ENCODE results near the gene KDM1A. TPM values are rescaled to one million over a fixed set of nuclear protein-coding genes. Genes with fewer than 3 reads are reported as not detected.

KDM1A gene
- total and polyA plus RNA-seq, 10 of the 15 experiments (the other 5 are each of a cell fraction or from before 2014, with no cell fraction given) = 39.2 to 118 (median 98.9) TPM

DNA sequence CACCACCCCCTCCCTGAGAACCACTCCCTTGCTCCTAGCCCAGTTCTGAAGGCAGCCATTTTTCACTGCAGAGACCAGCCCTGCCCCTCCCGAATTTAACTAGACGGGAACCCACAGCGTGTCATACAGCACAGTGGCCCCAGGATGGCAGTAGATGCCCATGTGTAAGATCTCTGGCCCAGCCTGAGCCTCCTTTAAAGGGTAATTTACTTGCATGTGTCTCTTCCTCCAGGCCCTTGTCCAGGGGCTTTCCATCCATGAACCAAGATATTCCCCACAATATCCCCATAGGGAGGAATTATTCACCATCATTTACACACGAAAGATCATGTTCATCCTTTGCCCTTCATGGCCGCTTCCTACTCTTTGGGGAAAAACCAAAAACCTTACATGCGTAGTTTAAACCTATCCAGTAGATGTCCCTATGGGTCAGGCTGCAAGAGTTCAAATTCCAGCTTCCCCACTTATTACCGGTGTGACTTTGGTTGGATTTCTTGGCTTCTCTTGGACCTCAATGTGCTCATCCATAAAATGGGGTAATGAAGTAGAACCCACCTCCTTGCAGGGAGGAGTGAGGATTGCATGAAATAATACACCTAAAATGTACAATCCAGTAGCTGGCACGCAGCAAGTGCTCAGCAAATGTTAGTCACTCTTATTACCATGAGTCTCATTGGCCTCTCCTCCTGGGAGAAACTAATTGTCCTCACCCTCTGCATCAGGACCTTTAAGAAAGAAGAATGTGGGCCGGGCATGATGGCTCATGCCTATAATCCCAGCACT lies 42.6 kb upstream of the KDM1A start (continued):
- TF ChIP-seq ZNF687 (IDR thresholded peaks at IDR 0.05) = no peak
- TF ChIP-seq, protein P1, sequence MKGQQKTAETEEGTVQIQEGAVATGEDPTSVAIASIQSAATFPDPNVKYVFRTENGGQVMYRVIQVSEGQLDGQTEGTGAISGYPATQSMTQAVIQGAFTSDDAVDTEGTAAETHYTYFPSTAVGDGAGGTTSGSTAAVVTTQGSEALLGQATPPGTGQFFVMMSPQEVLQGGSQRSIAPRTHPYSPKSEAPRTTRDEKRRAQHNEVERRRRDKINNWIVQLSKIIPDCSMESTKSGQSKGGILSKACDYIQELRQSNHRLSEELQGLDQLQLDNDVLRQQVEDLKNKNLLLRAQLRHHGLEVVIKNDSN (IDR thresholded peaks at IDR 0.05; ENCODE audit: borderline replicate concordance, extremely low read length, insufficient read depth, low read depth, low read length) = no peak
- TF ChIP-seq, protein P2, sequence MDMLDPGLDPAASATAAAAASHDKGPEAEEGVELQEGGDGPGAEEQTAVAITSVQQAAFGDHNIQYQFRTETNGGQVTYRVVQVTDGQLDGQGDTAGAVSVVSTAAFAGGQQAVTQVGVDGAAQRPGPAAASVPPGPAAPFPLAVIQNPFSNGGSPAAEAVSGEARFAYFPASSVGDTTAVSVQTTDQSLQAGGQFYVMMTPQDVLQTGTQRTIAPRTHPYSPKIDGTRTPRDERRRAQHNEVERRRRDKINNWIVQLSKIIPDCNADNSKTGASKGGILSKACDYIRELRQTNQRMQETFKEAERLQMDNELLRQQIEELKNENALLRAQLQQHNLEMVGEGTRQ (IDR thresholded peaks at IDR 0.05; ENCODE audit: borderline replicate concordance, low read depth, low read length) = no peak
- TF ChIP-seq, protein P3, sequence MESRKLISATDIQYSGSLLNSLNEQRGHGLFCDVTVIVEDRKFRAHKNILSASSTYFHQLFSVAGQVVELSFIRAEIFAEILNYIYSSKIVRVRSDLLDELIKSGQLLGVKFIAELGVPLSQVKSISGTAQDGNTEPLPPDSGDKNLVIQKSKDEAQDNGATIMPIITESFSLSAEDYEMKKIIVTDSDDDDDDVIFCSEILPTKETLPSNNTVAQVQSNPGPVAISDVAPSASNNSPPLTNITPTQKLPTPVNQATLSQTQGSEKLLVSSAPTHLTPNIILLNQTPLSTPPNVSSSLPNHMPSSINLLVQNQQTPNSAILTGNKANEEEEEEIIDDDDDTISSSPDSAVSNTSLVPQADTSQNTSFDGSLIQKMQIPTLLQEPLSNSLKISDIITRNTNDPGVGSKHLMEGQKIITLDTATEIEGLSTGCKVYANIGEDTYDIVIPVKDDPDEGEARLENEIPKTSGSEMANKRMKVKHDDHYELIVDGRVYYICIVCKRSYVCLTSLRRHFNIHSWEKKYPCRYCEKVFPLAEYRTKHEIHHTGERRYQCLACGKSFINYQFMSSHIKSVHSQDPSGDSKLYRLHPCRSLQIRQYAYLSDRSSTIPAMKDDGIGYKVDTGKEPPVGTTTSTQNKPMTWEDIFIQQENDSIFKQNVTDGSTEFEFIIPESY (IDR thresholded peaks at IDR 0.05) = no peak
- no peak for TF ChIP-seq ZNF622 (IDR thresholded peaks at IDR 0.05)
- no peak for TF ChIP-seq CEBPZ (IDR thresholded peaks at IDR 0.05; ENCODE audit: low read depth, low read length)
- no peak for TF ChIP-seq SIX5 (IDR thresholded peaks at IDR 0.05; ENCODE audit: low read depth, low read length, severe bottlenecking)
- no peak for TF ChIP-seq RAD51 (IDR thresholded peaks at IDR 0.05)
- no peak for TF ChIP-seq KLF5 (IDR thresholded peaks at IDR 0.05; ENCODE audit: partially characterized antibody)
- TF ChIP-seq STAT1 (conservative IDR thresholded peaks at IDR 0.05) = no peak
- peak; percentile 88 to 95 (median 90) for TF ChIP-seq CTCF (IDR thresholded peaks at IDR 0.05 in 2 of 3, conservative IDR thresholded peaks at IDR 0.05 in 1 of 3; ENCODE audit: control insufficient read depth in 2 of 3, extremely low read depth in 1 of 3, insufficient read depth in 1 of 3, low read depth in 3 of 3, low read length in 3 of 3)
- TF ChIP-seq NR2F1 (conservative IDR thresholded peaks at IDR 0.05) = no peak
- no peak for TF ChIP-seq SMAD5 (IDR thresholded peaks at IDR 0.05; ENCODE audit: low read depth)

Measured in GM12878 (cell line).